SK-N-SH (cell line): Measurements from ENCODE around the gene TNFAIP8L1. TPM values are rescaled to one million over a fixed set of nuclear protein-coding genes. Genes with fewer than 3 reads are reported as not detected.

ENCODE experiments used
- CTCF ChIA-PET: fragments of 300-600, 350-600 bp; formaldehyde crosslinking; extraction: SDS; loops from one replicate; lab custom pipeline; 2021; lab: Yijun Ruan, JAX
- POLR2A ChIA-PET: fragments of 350-600 bp; sonication (Branson Sonifier 250); formaldehyde crosslinking; extraction: SDS; loops from one replicate; lab custom pipeline; 2020; ENCODE audit warnings: antibody characterized with exemption, inconsistent platforms; lab: Yijun Ruan, JAX
- DNase-seq: peaks from one replicate; pipeline ENCODE4 v3.0.0; 2012
- H2AFZ ChIP-seq: fragments of 200-600 bp; sonication (generic); 2 replicates; pipeline ENCODE4 v1.8.1; 2016; ENCODE audit warnings: antibody characterized with exemption, mild to moderate bottlenecking, low read depth
- H3F3A ChIP-seq: fragments of 200-600 bp; sonication (generic); replicated peaks from 2 replicates; pipeline ENCODE3; 2016; ENCODE audit warnings: antibody characterized with exemption, mild to moderate bottlenecking; ENCODE audit not compliant: insufficient read depth
- H3K27ac ChIP-seq, 2 experiments: fragments of 200-500 bp in 1 of 2; fragments of 200-600 bp in 1 of 2; sonication (Bioruptor generic) in 1 of 2; sonication (generic), shearing (Covaris generic) in 1 of 2; 2 replicates each; pipeline versions ENCODE4 v1.5.1 to v1.6.1; 2014 to 2016; ENCODE audit warnings: low read depth in 2 of 2, inconsistent platforms in 1 of 2, low read length in 1 of 2, mild to moderate bottlenecking in 1 of 2, mixed read lengths in 1 of 2
- H3K27me3 ChIP-seq: fragments of 200-600 bp; sonication (generic), shearing (Covaris generic); 2 replicates; pipeline ENCODE4 v1.6.1; 2016; ENCODE audit warnings: mixed run types; ENCODE audit not compliant: insufficient read depth
- H3K36me3 ChIP-seq, 2 experiments: fragments of 200-500 bp in 1 of 2; fragments of 200-600 bp in 1 of 2; sonication (Bioruptor generic) in 1 of 2; sonication (generic) in 1 of 2; replicated peaks in 1 of 2; 2 replicates each; pipeline versions ENCODE3 to v1.5.1; 2014 to 2016; ENCODE audit warnings: low read length in 1 of 2, mild to moderate bottlenecking in 1 of 2; ENCODE audit not compliant: insufficient read depth in 2 of 2, control insufficient read depth in 1 of 2
- H3K4me1 ChIP-seq, 2 experiments: fragments of 200-500 bp in 1 of 2; fragments of 200-600 bp in 1 of 2; sonication (Bioruptor generic) in 1 of 2; sonication (generic), shearing (Covaris generic) in 1 of 2; 2 replicates each; pipeline versions ENCODE4 v1.5.1 to v1.6.1; 2014 to 2016; ENCODE audit warnings: low read depth in 1 of 2, low read length in 1 of 2, mixed run types in 1 of 2; ENCODE audit not compliant: insufficient read depth in 2 of 2, control insufficient read depth in 1 of 2
- H3K4me2 ChIP-seq: fragments of 200-600 bp; sonication (generic), shearing (Covaris generic); 2 replicates; pipeline ENCODE4 v1.6.1; 2017; ENCODE audit warnings: mixed run types
- H3K4me3 ChIP-seq, 2 experiments: fragments of 200-500 bp in 1 of 2; fragments of 200-600 bp in 1 of 2; sonication (Bioruptor generic) in 1 of 2; sonication (generic), shearing (Covaris generic) in 1 of 2; 2 replicates each; pipeline versions ENCODE4 v1.5.1 to v1.8.1; 2014 to 2016; ENCODE audit warnings: low read depth in 2 of 2, inconsistent platforms in 1 of 2, low read length in 1 of 2, mild to moderate bottlenecking in 1 of 2, mixed read lengths in 1 of 2, moderate library complexity in 1 of 2
- H3K79me2 ChIP-seq: fragments of 200-600 bp; sonication (generic); 2 replicates; pipeline ENCODE4 v1.8.1; 2017; ENCODE audit warnings: mild to moderate bottlenecking; ENCODE audit not compliant: insufficient read depth
- H3K9ac ChIP-seq: fragments of 200-600 bp; sonication (generic); 2 replicates; pipeline ENCODE4 v1.6.1; 2017; ENCODE audit warnings: mixed run types
- H3K9me2 ChIP-seq: fragments of 200-600 bp; sonication (generic); 2 replicates; pipeline ENCODE4 v1.6.1; 2017; ENCODE audit warnings: mixed run types
- H3K9me3 ChIP-seq: fragments of 200-600 bp; sonication (generic); 2 replicates; pipeline ENCODE4 v1.6.1; 2017; ENCODE audit warnings: mixed run types, mild to moderate bottlenecking, moderate library complexity
- H4K20me1 ChIP-seq: fragments of 200-600 bp; sonication (generic); 2 replicates; pipeline ENCODE4 v1.6.1; 2017; ENCODE audit warnings: mild to moderate bottlenecking, mixed run types; ENCODE audit not compliant: insufficient read depth
- CTCF ChIP-seq: fragments of 200-600 bp; sonication (generic); IDR thresholded peaks from 2 replicates; pipeline ENCODE4 v1.6.1; 2017; ENCODE audit warnings: antibody characterized with exemption, mild to moderate bottlenecking, moderate library complexity
- ELF1 ChIP-seq: IDR thresholded peaks from 2 replicates; pipeline ENCODE4 v1.4.0; 2012
- FOSL2 ChIP-seq: IDR thresholded peaks from 2 replicates; pipeline ENCODE4 v1.4.0; 2012; ENCODE audit warnings: low read depth, mild to moderate bottlenecking, moderate library complexity, borderline replicate concordance
- GABPA ChIP-seq: IDR thresholded peaks from 2 replicates; pipeline ENCODE4 v1.4.0; 2012; ENCODE audit warnings: low read depth, mild to moderate bottlenecking
- JUND ChIP-seq: IDR thresholded peaks from 2 replicates; pipeline ENCODE4 v1.4.0; 2012
- MEF2A ChIP-seq: IDR thresholded peaks from 2 replicates; pipeline ENCODE4 v1.4.0; 2012; ENCODE audit warnings: low read depth, borderline replicate concordance
- NRF1 ChIP-seq: IDR thresholded peaks from 2 replicates; pipeline ENCODE4 v1.6.1; 2012; ENCODE audit warnings: low read depth, mild to moderate bottlenecking, low read length
- PBX3 ChIP-seq: IDR thresholded peaks from 2 replicates; pipeline ENCODE4; 2012
- RAD21 ChIP-seq: IDR thresholded peaks from 2 replicates; pipeline ENCODE4 v1.6.1; 2012; ENCODE audit warnings: mild to moderate bottlenecking, low read length
- RCOR1 ChIP-seq: fragments of 150-350 bp; IDR thresholded peaks from 2 replicates; pipeline ENCODE4 v1.6.1; 2017; ENCODE audit warnings: antibody characterized with exemption, low read length
- SIN3A ChIP-seq: IDR thresholded peaks from 2 replicates; pipeline ENCODE4 v1.6.1; 2012; ENCODE audit warnings: low read depth, mild to moderate bottlenecking, low read length, moderate library complexity, borderline replicate concordance
- TCF12 ChIP-seq: IDR thresholded peaks from 2 replicates; pipeline ENCODE4 v1.4.0; 2012
- WGBS: methylation state at CpG from one replicate; pipeline ENCODE4 v1.1.6; 2017; ENCODE audit warnings: low lambda C conversion rate; 5-methylcytosine and 5-hydroxymethylcytosine counted together
- polyA plus RNA-seq, 3 experiments: library from polyadenylated mRNA; depleted of rRNA; stranded (reverse); fragments of >200 nt; gene quantifications; 2 replicates each; pipeline ENCODE4 v1.2.3, GENCODE V29; 2012
- TF ChIP-seq, protein P1 (sequence below): IDR thresholded peaks from 2 replicates; pipeline ENCODE4 v1.4.0; 2012; ENCODE audit warnings: low read depth, borderline replicate concordance
- TF ChIP-seq, protein P2 (sequence below): IDR thresholded peaks from 2 replicates; pipeline ENCODE4 v1.4.0; 2012; ENCODE audit warnings: low read depth
- TF ChIP-seq, protein P3 (sequence below): fragments of 150-350 bp; IDR thresholded peaks from 2 replicates; pipeline ENCODE4 v1.6.1; 2016; ENCODE audit warnings: mild to moderate bottlenecking, low read depth, low read length

Gene TNFAIP8L1
- polyA plus RNA-seq, 1 of the 3 experiments (the other 2 are of a cell fraction), result 6.4 TPM

DNA sequence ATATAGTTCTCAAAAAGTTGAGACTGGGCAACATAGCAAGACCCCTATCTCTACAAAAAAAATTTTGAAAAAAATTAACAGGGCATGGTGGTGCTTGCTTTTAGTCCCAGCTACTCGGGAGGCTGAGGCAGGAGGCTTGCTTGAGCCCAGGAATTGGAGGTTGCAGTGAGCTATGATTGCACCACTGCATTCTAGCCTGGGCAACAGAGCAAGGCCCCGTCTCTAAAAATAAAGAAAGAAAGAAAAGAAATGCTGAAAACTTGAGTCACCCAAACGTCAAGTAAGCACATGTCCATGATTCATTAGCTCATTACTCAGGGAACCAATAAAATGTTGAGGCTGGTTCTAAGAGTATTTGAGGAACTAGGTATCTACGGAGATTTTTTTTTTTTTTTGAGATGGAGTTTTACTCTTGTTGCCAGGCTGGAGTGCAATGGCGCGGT is 45.9 kb upstream of the TNFAIP8L1 start:
- H3K4me1 ChIP-seq, result peaks cover 0 to 2% of the 10 kb centered on the region in 2 experiments; a peak in 1 of 4 replicates
- peaks cover 3% of the 10 kb centered on the region for H3F3A ChIP-seq
- peaks cover 41% of the 10 kb centered on the region; the same call in 1 of the 2 replicates for H3K27me3 ChIP-seq
- H3K9me2 ChIP-seq, result no peaks in the 10 kb centered on the region
- H3K4me2 ChIP-seq, result no peak overlapping the region
- DNase-seq, result no peak
- no peaks in the 10 kb centered on the region for H4K20me1 ChIP-seq
- 31% methylated on average over 6 of the region's 6 CpGs for WGBS
- no peak overlapping the region for H3K9ac ChIP-seq
- no peak overlapping the region for H3K27ac ChIP-seq
- ChIA-PET CTCF (interaction anchor here (0.8 to 9.9 kb wide), 9 partner anchors 9 to 68 kb away, joined by 3 to 93 read pairs (median 4); partner anchors contain the start of gene PLIN5), POLR2A (no interaction called here)
- H3K79me2 ChIP-seq, result no peaks in the 10 kb centered on the region
- no peak overlapping the region for H2AFZ ChIP-seq
- H3K36me3 ChIP-seq, result no peaks in the 10 kb centered on the region
- no peak overlapping the region for H3K4me3 ChIP-seq
- TF ChIP-seq SIN3A (no peak), RCOR1 (no peak), PBX3 (peak; percentile 62), MEF2A (no peak), RAD21 (no peak), ELF1 (no peak), FOSL2 (peak; percentile 37; the same call in 1 of the 2 replicates), JUND (no peak), TCF12 (no peak), NRF1 (no peak), CTCF (no peak), GABPA (no peak)
- TF ChIP-seq, protein P1, sequence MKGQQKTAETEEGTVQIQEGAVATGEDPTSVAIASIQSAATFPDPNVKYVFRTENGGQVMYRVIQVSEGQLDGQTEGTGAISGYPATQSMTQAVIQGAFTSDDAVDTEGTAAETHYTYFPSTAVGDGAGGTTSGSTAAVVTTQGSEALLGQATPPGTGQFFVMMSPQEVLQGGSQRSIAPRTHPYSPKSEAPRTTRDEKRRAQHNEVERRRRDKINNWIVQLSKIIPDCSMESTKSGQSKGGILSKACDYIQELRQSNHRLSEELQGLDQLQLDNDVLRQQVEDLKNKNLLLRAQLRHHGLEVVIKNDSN, result no peak
- TF ChIP-seq, protein P2, sequence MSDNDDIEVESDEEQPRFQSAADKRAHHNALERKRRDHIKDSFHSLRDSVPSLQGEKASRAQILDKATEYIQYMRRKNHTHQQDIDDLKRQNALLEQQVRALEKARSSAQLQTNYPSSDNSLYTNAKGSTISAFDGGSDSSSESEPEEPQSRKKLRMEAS, result peak; percentile 62; the same call in 1 of the 2 replicates
- TF ChIP-seq, protein P3, sequence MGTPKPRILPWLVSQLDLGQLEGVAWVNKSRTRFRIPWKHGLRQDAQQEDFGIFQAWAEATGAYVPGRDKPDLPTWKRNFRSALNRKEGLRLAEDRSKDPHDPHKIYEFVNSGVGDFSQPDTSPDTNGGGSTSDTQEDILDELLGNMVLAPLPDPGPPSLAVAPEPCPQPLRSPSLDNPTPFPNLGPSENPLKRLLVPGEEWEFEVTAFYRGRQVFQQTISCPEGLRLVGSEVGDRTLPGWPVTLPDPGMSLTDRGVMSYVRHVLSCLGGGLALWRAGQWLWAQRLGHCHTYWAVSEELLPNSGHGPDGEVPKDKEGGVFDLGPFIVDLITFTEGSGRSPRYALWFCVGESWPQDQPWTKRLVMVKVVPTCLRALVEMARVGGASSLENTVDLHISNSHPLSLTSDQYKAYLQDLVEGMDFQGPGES, result no peak
- H3K9me3 ChIP-seq, result no peaks in the 10 kb centered on the region
